Osteocyte (in vitro differentiated cells): ENCODE measurements around the gene KLHL28. TPM values are rescaled to one million over a fixed set of nuclear protein-coding genes. Genes with fewer than 3 reads are reported as not detected.

Experiments used
- DNase-seq: peaks from one replicate; pipeline ENCODE4 v3.0.0; 2021; ENCODE audit warnings: mixed read lengths; ENCODE audit not compliant: unreplicated experiment; ENCODE audit errors: extremely low spot score
- H3K27ac Mint-ChIP-seq: one replicate; pipeline ENCODE4 v1.8.0; 2021; ENCODE audit warnings: mild to moderate bottlenecking, mixed read lengths; ENCODE audit not compliant: unreplicated experiment
- H3K27me3 Mint-ChIP-seq: one replicate; pipeline ENCODE4 v1.8.0; 2021; ENCODE audit warnings: mixed read lengths; ENCODE audit not compliant: unreplicated experiment
- H3K36me3 Mint-ChIP-seq: one replicate; pipeline ENCODE4 v1.8.0; 2021; ENCODE audit warnings: mixed read lengths; ENCODE audit not compliant: unreplicated experiment
- H3K4me1 Mint-ChIP-seq: one replicate; pipeline ENCODE4 v1.8.0; 2021; ENCODE audit warnings: mixed read lengths; ENCODE audit not compliant: unreplicated experiment
- H3K4me3 Mint-ChIP-seq: one replicate; pipeline ENCODE4 v1.8.0; 2021; ENCODE audit warnings: mild to moderate bottlenecking, moderate library complexity, mixed read lengths; ENCODE audit not compliant: unreplicated experiment
- H3K9me3 Mint-ChIP-seq: one replicate; pipeline ENCODE4 v1.8.0; 2021; ENCODE audit warnings: mixed read lengths; ENCODE audit not compliant: unreplicated experiment
- total RNA-seq: library from RNA; stranded (reverse); gene quantifications from 2 replicates; pipeline ENCODE4 v1.2.1, GENCODE V29; 2021
- TF ChIP-seq, protein P1 (sequence below): fragments of 200-600 bp; sonication (generic); IDR thresholded peaks from 2 replicates; pipeline ENCODE4 v1.5.0; 2021; ENCODE audit warnings: antibody characterized with exemption, mild to moderate bottlenecking, moderate library complexity

The KLHL28 gene
- total RNA-seq, 1 donor from 2014 or later, result 15.3 TPM

DNA sequence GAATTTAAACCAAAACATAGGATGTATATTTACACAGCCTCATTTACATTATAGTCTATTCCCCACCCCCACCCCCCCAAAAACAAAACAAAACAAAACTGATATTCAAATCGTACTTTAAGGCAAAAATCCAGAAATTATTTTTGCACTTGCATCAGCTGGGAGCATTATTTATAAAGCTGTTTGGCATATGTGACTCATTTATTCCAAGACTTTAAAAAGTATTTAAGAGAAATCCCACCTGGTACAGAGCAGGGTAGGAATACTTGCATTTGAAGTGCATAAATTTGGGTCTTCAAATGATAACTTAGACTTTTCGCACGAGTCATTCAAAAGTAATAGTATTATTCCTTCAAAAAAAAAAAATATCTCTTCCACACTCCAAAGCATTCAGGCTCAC is 1.1 kb downstream of the KLHL28 start:
- Mint-ChIP-seq H3K36me3 (no peaks in the 10 kb centered on the region), H3K27me3 (no peaks in the 10 kb centered on the region), H3K4me1 (peaks cover 49% of the 10 kb centered on the region), H3K9me3 (no peaks in the 10 kb centered on the region), H3K4me3 (no peak overlapping the region), H3K27ac (peak overlapping the region; percentile 60)
- no peak for DNase-seq
- TF ChIP-seq, protein P1, sequence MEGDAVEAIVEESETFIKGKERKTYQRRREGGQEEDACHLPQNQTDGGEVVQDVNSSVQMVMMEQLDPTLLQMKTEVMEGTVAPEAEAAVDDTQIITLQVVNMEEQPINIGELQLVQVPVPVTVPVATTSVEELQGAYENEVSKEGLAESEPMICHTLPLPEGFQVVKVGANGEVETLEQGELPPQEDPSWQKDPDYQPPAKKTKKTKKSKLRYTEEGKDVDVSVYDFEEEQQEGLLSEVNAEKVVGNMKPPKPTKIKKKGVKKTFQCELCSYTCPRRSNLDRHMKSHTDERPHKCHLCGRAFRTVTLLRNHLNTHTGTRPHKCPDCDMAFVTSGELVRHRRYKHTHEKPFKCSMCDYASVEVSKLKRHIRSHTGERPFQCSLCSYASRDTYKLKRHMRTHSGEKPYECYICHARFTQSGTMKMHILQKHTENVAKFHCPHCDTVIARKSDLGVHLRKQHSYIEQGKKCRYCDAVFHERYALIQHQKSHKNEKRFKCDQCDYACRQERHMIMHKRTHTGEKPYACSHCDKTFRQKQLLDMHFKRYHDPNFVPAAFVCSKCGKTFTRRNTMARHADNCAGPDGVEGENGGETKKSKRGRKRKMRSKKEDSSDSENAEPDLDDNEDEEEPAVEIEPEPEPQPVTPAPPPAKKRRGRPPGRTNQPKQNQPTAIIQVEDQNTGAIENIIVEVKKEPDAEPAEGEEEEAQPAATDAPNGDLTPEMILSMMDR, result no peak

DNA sequence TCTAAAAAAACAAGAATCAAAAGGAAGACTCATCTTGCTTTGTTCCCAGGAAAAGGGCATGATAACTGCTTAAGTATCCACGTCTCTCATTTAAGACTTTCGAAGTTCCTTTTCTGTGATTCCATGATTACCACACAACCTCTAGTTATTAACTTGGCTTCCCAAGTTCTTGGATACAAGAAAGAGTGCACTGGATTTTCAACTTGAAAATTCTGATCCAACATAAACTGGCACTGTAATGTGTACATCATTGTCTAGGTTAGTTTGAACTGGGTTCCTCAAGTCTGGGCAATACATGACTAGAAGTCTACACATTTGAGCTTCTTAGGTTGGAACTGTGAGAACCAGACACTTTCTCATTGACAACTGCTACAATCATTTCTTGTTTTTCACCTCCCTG is 1.6 kb downstream of the KLHL28 start:
- H3K27ac Mint-ChIP-seq, result peak overlapping the region; percentile 60
- no peaks in the 10 kb centered on the region for H3K36me3 Mint-ChIP-seq
- peaks cover 45% of the 10 kb centered on the region for H3K4me1 Mint-ChIP-seq
- no peak overlapping the region for H3K4me3 Mint-ChIP-seq
- TF ChIP-seq, protein P1, result no peak
- no peaks in the 10 kb centered on the region for H3K27me3 Mint-ChIP-seq
- DNase-seq, result no peak
- no peaks in the 10 kb centered on the region for H3K9me3 Mint-ChIP-seq

DNA sequence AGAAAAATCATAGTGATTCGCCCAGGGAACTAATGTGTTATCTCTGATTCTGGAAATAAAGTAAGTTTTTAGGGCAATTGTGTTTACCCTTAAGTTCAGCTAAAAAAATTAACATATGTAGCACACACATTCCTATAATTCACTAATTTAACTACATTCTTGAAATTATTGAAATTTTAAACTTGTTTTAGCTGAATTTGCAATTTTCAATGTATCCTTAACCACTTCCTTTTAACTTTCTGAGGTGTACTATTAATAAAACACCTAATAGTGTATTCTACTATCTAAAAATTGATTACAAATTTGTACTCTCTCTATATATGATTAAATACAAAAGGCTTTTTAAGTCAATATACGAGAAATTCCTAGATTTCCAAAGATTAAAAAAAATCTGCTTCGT is 2.2 kb downstream of the KLHL28 start:
- H3K36me3 Mint-ChIP-seq, result no peaks in the 10 kb centered on the region
- H3K27me3 Mint-ChIP-seq, result no peaks in the 10 kb centered on the region
- TF ChIP-seq, protein P1, result no peak
- DNase-seq, result no peak
- H3K27ac Mint-ChIP-seq, result peak overlapping the region; percentile 60
- no peaks in the 10 kb centered on the region for H3K9me3 Mint-ChIP-seq
- no peak overlapping the region for H3K4me3 Mint-ChIP-seq
- H3K4me1 Mint-ChIP-seq, result peaks cover 40% of the 10 kb centered on the region

DNA sequence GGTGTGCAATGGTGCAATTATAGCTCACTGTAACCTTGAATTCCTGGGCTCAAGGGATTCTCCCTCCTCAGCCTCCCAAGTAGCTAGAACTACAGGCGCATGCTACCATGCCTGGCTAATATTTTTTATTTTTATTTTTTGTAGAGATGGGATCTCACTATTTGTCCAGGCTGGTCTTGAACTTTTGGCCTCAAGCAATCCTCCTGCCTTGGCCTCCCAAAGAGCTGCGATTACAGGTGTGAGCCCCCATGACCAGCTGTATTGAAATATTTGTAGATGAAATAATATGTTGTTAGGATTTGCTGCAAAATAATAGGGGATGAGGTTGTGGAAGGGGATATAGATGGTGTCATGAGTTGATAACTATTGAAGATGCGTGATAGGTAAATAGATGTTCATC is 4.9 kb downstream of the KLHL28 start:
- Mint-ChIP-seq H3K36me3 (peaks cover 3% of the 10 kb centered on the region), H3K4me3 (no peak overlapping the region), H3K27me3 (no peaks in the 10 kb centered on the region), H3K4me1 (peaks cover 26% of the 10 kb centered on the region), H3K9me3 (no peaks in the 10 kb centered on the region), H3K27ac (no peak overlapping the region)
- TF ChIP-seq, protein P1, result no peak
- no peak for DNase-seq

DNA sequence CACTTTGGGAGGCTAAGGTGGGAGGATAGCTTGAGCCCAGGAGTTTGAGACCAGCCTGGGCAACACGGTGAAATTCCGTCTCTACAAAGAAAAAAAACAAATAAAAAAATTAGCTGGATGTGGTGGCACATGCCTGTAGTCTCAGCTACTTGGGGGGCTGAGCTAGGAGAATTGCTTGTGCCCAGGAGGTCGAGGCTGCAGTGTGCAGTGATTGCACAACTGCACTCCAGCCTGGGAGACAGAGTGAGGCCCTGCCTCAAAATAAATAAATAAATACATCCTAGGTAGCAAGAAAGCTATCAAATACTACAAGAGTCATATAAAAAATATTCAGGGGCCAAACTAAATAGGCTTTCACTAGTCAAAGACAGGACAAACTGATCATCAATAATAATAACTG is 6.2 kb downstream of the KLHL28 start:
- no peak for DNase-seq
- TF ChIP-seq, protein P1, result no peak
- peaks cover 25% of the 10 kb centered on the region for H3K4me1 Mint-ChIP-seq
- no peak overlapping the region for H3K27ac Mint-ChIP-seq
- H3K4me3 Mint-ChIP-seq, result no peak overlapping the region
- H3K36me3 Mint-ChIP-seq, result peaks cover 3% of the 10 kb centered on the region
- no peaks in the 10 kb centered on the region for H3K27me3 Mint-ChIP-seq
- H3K9me3 Mint-ChIP-seq, result no peaks in the 10 kb centered on the region
